Central memory CD4-positive, alpha-beta T cell (primary cell): ENCODE results near the gene IMPDH1.

Experiments used
- DNase-seq: peaks from one replicate; pipeline ENCODE4 v3.0.0; 2022

The IMPDH1 gene

DNA sequence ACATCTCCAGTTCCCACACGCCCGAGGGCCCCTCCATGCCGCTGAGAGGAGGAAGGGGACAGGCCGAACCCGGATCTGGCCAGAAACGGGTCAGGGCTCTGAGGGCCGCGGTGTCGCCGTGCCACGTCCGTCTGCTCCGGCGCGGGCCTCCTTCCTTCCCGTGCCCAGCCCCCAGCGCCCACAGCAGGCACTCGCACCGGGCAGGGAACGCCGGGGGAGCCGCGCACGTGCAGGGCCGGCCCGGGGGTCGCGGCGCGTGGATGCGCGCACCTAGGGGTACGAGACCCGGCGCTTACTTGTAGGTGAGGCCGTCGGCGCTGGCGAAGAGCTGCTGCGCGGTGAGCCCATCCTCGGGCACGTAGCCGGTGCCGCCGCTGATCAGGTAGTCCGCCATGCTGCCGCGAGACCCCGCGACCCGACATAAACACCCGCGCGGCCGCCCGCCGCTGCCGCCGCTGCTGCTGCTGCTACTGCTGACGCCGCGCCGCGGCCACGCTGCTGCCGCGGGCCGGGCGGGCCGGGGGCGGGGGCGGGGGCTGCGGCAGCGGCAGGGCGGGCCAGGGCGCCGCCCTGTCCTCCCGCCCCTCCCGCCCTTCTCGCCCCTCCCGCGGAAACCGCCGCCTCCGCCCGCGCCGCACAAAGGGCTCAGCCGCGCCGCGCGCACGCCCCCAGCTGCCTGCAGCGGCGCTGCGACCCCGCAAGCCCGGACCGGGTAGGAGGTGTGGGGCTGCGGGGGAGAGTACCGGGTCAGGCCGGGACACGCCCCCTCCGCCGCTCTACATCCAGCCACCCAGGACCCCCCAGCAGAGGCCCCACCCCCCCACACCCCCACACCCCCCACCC, 4.1 kb downstream of the IMPDH1 start:
- DNase-seq: peak; percentile 58

GRCh38 chr7:128404886-128405470, 4.8 kb downstream of the IMPDH1 start:
- no peak for DNase-seq

- no peak for DNase-seq
Measured at GRCh38 chr7:128404143-128404681, 5.6 kb downstream of the IMPDH1 start.

- DNase-seq: no peak
Measured at GRCh38 chr7:128403676-128404075, 6.1 kb downstream of the IMPDH1 start.

DNA sequence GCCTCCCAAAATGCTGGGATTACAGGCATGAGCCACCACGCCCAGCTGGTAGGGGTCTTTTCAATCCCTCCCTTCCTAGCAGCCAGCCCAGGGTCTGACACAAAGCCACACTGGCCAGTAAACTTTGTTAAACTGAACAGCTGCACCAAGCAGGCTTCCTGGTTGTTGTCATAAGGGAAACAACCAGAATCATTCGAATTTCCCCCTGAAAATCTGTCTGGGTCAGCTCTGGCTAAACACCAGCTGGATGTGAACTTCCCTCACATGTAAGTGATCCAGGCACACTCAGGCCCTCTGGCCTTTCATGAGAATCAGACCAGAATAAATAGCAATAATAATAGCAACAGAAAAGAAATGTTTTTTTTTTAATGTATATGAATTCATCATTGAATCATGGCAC, 7.4 kb downstream of the IMPDH1 start:
- no peak for DNase-seq

- no peak for DNase-seq
Measured at GRCh38 chr7:128400566-128400965, 9.2 kb downstream of the IMPDH1 start.

GRCh38 chr7:128399991-128400390, 9.8 kb downstream of the IMPDH1 start:
- DNase-seq: no peak

GRCh38 chr7:128398841-128399135, 11.0 kb downstream of the IMPDH1 start:
- DNase-seq: no peak

DNA sequence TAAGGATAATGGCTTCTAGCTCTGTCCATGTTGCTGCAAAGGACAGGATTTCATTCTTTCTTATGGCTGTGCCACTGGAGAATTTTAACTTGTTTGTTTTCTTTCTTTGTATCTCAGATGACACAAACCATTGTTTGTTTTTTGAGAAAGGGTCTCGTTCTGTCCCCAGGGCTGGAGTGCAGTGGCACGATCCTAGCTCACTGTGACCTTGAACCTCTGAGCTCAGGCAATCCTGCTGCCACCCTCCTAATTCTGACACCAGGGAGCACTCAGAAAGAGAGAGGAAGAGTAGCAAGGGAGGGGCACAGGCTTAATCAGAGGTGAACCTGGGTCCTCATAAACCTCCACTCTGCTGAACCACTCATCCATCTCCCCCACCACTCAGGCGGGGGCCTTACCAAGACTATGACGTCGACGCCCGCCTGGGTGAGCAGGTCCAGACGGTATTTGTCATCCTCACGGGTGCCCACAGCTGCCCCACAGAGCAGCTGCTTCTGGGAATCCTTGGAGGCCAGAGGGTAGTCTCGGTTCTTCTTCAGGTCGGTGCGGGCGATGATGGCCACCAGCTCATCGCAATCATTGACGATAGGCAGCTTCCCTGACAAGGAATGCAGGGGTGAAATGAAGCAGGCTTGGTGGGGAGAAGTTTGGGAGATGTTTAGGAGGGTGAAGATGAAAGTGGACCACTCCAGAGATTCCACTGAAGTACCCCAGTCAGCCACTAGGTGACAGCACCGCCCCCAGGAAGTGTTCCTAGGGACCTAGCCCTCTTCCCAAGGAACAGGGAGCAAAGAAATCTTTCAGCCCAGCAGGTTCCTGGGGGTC, 11.6 kb downstream of the IMPDH1 start:
- no peak for DNase-seq

DNA sequence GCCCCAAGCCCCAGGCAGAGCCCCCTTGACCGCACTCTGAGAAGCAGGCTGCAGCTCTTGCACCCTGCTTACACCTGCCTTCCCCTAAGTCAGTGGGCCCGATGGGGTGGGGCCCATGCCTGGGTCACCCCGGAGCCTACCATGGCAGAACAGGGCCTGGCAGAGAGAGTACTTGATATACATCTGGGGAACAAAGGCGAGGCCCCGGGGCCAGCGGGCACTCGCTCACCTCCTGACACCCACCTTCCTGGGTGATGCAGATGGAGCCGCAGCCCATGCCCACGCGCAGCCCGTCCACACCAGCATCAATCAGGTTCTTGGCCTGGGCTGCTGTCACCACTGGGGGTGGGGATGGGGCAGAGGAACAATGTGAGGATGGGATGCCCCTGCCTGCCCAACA, 13.4 kb downstream of the IMPDH1 start:
- DNase-seq: no peak

- DNase-seq: no peak
Measured at GRCh38 chr7:128395748-128396147, 14.0 kb downstream of the IMPDH1 start.

DNA sequence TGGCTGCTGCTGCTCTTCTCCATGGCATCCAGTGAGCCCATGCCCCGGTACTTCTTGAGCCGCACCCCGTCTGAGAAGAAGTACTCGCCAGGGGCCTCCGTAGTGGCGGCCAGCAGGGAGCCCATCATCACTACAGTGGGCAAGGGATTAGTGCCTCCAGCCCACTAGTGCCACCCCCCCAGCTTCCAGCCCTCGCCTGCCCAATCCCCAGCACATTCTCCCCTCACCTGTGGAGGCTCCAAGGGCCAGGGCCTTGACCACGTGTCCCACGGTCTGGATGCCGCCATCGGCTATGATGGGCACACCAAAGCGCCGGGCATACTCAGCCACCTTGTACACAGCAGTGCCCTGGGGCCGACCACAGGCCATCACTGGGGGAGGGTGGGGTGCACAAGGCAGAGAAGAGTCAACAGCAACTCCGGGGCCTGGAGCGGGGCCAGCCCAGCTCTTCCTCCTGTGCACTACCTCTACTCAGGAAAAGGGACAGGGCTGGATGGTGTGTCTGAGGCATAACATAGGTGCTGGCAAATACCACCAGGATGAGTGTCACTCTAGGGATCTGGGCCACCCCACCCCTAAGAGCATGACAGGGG, 14.8 kb downstream of the IMPDH1 start:
- DNase-seq: no peak

DNA sequence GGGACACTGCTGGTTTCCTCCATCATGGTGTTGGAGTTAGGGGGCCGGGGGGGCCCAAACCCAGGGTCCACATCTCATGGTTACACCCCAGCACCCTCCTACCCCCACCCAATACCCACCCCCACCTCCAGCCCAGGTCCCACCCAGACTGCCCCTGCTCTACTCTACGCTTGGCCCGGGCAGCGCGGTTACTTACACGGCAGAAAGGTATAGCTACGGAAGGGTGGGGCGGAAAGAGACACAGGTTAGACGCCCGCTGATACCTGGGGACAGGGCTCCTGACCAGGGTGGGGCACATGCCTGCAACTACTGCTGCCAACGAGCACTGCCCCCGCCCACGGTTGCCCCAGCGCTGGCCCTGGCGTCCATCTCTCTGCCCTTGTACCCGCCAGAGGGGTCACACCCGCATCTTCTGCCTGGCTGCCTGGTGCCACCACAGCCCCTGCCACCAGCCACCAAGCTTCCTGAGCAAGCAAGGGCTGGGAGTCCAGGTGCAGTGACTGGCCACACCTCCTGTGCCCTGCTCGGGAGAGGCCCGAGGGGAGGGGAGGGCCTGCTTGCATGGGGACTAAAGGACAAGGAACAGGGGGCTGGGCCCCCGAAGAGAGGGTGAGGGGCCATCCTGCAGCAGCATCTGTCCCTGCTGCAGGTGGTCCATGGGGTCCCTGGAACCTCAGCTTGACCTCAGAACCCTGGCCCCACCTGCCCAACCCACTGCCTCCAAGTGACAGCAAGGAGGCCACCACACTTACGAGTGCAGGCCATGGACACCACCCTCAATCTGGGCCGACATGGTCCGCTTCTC, 16.1 kb downstream of the IMPDH1 start:
- no peak for DNase-seq

GRCh38 chr7:128392446-128393327, 17.1 kb downstream of the IMPDH1 start:
- DNase-seq: no peak

DNA sequence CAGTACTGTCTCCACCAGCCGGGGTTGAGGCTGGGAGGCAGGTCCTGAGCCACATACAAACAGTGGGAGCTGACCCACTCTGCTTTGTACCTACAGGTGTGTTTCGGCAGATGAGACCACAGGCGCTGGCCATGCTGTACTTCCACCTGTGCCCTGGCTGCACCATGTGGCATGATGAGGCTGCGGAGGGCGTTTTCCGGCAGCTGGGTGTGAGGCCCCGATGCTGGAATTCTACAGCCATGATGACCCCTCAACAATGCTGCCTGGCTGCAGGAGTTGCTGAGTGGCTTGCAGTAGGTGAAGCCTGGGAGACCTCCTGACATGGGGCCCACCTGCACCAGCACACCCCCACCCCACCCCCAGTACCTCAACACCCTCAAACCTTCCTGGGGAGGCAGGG, 18.0 kb downstream of the IMPDH1 start:
- no peak for DNase-seq

DNA sequence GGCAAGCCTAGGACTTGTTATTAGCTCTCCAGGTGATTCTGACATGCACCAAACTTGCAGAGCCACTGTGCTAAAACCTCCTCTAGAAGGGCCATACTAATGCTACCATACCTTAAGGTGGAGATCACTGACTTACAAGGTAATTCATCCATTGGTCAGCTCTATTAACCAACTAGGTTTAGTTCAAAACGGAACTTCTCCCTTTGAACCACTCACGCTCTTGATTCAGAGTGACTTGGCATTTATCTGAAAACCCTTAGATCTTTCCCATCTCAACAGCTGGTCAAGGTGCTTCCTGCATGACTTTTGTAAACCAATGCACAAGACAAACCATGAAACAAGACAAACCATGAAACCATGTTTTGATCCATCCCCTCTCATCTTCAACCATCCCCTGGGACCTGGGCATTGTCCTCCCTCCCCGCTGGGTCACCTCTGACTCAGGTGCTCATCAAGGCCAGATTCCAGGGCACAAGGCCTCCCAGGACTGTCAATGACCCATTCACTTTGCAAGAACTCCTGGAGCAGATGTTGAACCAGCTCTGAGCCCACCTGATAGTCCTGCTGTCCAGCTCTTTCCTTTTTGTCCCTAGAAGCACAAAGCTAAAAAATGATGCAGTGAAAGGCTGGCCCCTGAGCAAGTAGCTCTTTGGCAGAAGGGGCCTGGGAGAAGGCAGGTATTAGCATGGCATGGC, 18.8 kb downstream of the IMPDH1 start:
- DNase-seq: no peak

GRCh38 chr7:128389618-128390329, 20.0 kb downstream of the IMPDH1 start:
- DNase-seq: no peak

GRCh38 chr7:128389085-128389617, 20.6 kb downstream of the IMPDH1 start:
- DNase-seq: no peak

DNA sequence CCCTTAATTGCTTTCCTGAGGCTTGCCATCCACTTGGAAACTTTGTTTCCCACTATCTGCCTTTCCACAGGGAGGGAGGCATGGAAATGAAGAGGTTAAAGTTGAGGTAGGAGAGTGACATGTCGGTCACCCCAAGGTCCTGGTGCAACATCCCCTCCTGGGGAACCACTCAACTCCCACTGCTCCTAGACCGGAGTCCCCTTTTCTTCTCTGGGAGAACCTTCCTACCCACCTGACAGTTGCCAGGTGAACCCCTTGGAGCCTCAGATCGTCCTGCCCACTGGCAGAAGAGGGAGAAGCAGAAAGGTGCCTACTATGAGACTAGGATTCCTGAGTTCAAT, 21.7 kb downstream of the IMPDH1 start:
- no peak for DNase-seq
